Measurements from ENCODE around the gene LIPN.
A peak's percentile ranks its signal among the peaks of the same experiment; 100 is the strongest.

LIPN gene

DNA sequence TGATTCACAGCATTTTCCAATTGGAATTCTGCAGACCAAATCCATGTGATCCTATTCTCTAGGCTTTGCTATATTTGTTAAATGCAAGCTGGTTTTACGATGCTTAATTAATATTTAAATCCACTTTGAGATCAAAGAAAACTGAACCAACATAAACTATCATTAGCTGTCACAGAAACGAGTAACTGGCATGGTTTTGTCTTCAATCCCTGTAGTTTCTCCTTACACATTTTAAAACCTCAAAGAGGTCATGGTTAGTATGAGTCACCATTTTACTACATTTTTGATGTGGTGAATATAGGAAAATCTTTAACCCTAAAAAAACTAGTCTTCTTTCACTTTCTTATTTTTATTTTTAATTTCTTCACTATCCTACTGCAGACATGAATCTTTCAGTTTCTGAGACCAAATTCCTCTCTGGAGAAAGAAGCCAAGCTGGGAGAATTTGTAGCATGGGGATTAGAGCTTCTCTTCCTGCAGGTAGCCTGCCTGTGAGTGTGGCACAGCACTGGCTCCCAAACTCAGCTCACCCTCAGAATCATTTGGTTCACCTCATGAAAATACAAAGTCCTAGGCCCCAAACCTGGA is 34.0 kb downstream of the LIPN start:
- TF ChIP-seq POLR2A (IDR thresholded peaks at IDR 0.05; ENCODE audit: low read depth, low read length), result no peak
- FAIRE-seq, result peak; percentile 93
- no peak for DNase-seq (ENCODE audit: insufficient read length, low spot score)

DNA sequence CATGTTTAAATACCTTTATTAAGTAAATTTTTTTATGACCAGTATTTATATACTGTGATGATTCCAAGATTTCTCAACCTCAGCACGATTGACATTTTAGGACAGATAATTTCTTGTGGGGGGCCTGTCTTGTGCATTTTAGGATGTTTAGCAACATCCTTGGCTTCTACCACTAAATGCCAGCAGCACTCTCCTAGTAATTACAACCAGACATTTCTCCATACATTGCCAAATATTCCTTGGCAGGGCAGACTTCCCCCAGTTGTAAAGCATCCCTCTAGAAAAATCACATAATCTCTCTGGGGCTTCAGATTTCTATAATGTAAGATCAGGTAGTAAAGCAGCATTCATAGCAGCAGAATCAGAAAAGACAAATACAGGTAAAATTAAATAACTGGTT is 34.9 kb downstream of the LIPN start:
- TF ChIP-seq POLR2A (IDR thresholded peaks at IDR 0.05; ENCODE audit: low read depth, low read length), result no peak
- no peak for FAIRE-seq
- no peak for DNase-seq (ENCODE audit: insufficient read length, low spot score)

DNA sequence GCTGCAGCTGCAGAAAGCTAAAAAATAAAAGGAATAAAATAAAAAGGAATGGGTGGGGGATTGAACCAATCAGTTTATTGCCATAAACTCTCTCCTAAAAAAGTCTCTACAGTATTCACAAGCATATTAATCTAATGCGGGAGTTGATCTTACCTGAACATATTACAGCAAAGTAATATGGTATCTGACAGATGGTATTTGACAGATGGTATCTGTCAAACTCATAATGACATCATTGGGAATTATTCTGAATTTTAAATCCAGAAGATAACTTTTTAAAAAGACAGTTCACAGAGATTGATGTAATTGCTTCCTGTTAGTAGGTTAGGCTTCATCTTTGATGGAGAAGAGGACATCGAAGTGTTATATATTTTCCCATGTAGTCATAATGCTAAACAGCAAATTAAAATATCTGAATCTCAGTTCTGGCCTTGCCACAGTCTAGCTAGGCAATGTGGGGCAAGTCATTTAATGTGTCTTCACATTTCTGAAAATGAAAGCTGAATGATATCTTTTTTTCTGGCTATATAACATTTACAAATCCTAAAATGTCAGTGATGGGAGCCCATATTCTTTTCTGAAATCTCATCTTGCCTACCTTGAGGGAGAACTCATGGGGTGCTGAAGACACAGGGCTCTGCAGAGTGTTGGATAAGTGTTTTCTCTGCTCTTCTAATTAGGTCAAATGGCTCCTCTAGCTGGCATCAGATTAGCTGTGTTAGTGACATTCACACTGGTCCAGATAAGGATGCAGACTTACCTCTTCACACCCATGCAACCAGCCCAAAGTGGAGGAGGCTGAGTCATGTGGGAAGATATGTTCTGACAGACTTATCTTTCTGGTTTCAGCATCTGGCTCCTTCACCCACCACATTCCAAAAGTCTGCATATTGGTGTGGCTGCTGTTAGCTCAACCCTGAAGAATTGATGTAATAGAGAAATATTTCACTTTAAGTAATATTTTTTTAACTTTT is 40.6 kb downstream of the LIPN start:
- no peak for TF ChIP-seq POLR2A (IDR thresholded peaks at IDR 0.05; ENCODE audit: low read depth, low read length)
- no peak for FAIRE-seq
- DNase-seq (ENCODE audit: insufficient read length, low spot score), result no peak

DNA sequence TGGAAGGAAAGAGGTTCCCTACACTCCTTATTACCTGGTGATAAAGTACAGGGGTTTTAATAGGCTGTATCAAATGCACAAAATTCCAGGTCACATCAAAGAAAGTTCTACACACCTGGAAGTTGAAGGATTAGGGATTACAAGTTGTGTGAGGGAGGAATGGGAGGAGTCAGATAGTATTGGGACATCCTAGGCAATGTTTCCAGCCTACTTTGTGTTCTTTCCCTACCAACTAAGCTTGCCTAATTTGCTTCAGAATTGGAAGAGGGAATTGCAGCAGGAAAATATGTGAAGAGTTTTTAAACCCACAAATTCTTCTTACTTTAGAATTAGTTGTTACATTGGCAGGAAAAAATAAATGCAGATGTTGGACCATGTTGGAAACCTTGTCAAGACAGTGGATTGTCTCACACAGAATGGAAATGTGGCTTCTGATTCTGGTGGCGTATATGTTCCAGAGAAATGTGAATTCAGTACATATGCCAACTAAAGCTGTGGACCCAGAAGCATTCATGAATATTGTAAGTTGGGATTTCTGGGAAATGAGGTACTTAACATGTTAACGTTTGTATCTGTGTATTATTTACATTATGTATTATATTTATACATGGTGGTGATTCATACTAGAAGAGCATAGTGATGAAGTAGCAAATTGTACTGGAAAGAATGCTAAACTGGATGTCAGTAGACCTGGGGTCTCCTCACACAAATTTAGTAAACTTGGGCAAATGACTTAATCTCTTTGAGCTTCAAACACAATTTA is 42.9 kb downstream of the LIPN start, which contains the start of gene LIPM:
Gene LIPM, plus strand, starts transcription at position 208 of the 763 bp plus-strand sequence. Its CDS starts 167 bp downstream, at position 375.
- DNase-seq (ENCODE audit: insufficient read length, low spot score), result no peak
- TF ChIP-seq POLR2A (IDR thresholded peaks at IDR 0.05; ENCODE audit: low read depth, low read length), result no peak
- FAIRE-seq, result no peak

DNA sequence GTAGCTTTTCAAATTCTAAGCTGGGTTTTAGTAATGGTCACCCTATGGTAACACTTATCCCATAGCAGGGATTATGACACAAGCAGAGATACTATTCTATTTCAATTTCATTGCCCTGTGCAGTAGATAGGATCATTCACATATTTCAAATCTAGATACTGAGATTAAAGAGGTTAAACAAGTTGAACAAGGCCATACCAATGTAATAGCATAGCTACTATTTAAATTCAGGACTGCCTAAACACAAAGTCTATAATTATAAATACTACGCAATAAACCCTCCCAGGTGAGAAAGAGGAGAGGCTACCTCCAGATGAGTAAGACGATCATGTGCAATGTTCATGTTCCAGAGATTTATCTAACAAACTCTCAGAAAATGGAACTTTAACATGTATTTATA is 43.8 kb downstream of the LIPN start:
- no peak for TF ChIP-seq POLR2A (IDR thresholded peaks at IDR 0.05; ENCODE audit: low read depth, low read length)
- DNase-seq (ENCODE audit: insufficient read length, low spot score), result no peak
- FAIRE-seq, result no peak

DNA sequence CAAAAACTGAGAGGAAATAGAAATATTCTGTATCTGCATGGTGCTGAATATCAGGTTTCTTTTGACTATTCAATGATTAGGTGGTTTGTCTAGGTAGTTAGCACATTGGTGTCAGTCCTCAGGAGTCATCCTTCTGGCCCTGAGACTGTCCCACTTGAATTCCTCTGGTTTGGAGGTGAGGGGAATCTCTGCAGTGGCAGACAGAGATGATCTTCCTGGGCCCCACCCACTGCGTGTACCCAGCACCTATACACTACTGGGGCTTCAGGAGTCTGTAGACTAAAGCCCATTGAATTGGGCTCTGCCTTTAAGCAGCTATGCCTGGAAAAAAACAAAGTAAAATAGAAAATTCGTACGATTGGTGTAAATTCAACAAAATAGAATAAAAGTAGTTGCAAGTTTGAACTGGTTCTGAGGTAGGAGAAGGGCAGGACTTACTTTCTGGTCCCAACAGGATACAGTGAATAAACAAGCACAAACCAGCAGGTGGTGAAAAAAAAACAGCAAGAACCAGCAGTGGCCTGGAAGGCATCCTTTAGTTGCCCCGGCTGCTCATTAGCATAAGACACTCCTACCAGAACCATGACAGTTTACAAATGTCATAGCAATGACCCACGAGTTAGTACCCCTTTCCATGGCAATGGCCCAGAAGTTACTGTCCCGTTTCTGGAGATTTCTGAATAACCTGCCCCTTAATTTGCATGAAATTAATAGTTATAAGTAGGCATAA is 44.4 kb downstream of the LIPN start:
- FAIRE-seq (no peak), DNase-seq (ENCODE audit: insufficient read length, low spot score) (no peak)
- TF ChIP-seq POLR2A (IDR thresholded peaks at IDR 0.05; ENCODE audit: low read depth, low read length), result no peak

DNA sequence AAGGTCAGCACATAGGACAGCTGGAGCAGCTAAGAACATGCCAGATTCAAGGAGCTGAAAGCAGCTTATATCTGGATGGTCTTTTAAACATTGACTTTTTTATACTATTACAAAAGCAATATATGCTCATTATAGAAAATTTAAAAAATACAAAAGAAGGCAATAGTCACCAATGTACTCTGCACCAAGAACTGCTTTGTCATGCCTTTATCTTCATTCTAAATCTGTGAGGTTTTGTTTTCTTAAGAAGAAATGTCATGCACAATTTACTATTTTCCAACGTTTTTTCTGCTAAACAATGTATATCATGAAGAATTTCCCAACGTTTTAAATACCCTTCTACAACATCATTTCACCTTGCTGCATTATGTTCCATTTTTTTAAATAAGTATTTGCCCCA is 45.5 kb downstream of the LIPN start:
- DNase-seq (ENCODE audit: insufficient read length, low spot score), result no peak
- no peak for TF ChIP-seq POLR2A (IDR thresholded peaks at IDR 0.05; ENCODE audit: low read depth, low read length)
- FAIRE-seq, result no peak

DNA sequence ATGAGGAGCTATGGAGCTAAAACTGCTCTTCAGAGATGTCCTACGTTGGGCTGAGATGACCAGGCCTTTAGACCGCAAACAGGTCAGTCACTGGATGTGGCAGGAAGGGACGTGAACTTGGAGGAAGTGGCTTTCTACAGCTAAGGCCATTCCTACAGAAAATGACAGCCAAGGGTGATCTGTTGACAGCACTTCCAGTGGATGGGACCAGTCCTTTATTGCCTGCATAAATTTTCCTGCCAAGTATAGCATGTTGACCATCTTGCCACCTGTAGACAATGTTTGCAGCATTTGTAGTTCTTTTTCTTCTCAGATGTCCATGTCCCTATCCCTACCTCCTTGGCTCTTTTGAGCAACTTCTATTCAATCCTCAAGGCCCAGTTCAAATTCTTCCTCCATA is 46.1 kb downstream of the LIPN start:
- FAIRE-seq (no peak), DNase-seq (ENCODE audit: insufficient read length, low spot score) (no peak)
- TF ChIP-seq POLR2A (IDR thresholded peaks at IDR 0.05; ENCODE audit: low read depth, low read length), result no peak

DNA sequence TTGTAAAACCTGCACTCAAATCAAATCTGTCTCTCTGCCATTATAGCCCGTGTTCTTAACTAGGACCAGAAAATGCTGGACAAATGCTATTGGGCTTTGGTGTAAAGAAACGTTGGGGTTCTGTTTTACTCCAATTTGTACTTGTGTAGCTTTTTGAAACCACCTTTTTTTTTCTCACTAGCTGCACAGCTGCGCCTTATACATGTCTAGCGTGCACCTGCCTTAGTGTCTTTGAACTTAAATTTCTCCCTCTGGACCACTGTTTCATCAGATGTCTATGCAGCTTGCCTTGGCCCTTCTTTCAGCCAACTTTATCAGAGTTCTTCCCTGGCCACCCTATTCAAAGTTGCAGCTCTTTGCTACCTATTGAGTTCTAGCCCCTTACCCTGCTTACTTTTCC is 49.8 kb downstream of the LIPN start:
- no peak for DNase-seq (ENCODE audit: insufficient read length, low spot score)
- FAIRE-seq, result no peak
- TF ChIP-seq POLR2A (IDR thresholded peaks at IDR 0.05; ENCODE audit: low read depth, low read length), result no peak

DNA sequence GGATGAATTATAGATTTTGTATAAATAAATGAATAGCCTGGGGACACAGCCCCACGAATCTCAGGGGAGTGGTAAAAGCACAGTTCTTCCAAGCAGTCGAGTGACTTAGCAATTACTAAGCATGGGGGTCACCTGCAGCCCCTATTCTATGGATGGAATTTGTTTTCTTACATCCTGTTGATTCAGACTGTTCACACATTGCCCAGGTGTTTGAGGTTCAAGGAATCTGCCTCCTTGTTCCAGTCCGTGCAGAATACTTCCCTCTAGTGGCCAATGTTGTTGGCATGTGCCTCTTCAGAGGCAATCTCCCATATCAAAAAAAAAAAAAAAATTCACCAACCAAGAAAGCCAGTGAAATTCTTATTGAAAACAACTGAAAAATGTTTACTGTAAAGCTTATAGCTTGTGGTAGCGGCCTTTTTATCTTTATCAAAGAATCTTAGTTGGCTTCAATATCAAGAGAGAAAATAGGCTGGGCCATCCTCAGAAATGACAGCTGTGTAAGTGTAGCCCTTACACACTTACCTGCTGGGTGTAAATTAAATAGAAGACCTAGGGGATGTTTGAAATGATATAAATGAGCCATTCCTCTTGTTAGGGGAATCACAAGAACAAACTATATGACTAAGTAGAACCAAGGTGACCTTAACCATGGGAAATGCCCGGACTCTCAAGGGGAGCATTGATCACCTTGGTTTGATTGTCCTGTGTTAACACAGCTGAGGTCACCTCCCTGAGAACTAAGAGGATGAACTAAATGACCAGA is 50.6 kb downstream of the LIPN start:
- peak; percentile 29 for DNase-seq (ENCODE audit: insufficient read length, low spot score)
- TF ChIP-seq POLR2A (IDR thresholded peaks at IDR 0.05; ENCODE audit: low read depth, low read length), result no peak
- peak; percentile 93 for FAIRE-seq

DNA sequence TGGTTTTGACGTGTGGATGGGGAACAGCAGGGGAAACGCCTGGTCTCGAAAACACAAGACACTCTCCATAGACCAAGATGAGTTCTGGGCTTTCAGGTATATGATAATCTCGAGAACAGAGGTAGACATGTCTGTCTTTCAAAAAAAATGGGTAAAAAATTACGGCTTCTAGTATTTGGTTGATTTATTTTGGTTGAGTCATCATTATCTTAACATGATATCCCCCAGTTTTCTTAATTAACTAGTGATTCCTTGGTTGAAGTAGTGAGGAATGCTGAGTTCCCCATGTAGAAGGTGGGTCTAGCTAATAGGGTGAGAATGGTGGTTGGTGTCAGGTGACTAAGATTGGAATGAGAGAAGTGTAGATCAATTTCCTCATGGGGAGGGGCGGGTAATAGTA is 53.4 kb downstream of the LIPN start:
- DNase-seq (ENCODE audit: insufficient read length, low spot score), result no peak
- TF ChIP-seq POLR2A (IDR thresholded peaks at IDR 0.05; ENCODE audit: low read depth, low read length), result no peak
- FAIRE-seq, result no peak

DNA sequence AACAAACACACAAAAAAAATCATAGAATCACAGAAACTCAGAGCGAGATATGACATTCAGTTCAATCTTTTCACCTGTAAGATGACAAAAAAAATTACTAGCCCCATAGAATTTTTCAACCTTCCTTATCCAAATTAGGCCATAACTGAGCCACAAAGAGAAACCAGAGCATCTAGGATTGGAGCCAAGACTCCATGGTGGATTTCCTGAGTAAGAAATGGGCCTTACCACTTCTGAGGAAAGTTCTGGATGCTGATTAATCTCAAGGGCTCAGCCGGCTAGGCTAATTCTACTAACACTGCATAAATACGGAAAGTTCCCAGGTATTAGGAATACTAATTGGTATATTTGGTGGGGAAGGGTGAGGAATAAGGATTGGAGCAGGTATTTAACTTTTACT is 59.5 kb downstream of the LIPN start:
- TF ChIP-seq POLR2A (IDR thresholded peaks at IDR 0.05; ENCODE audit: low read depth, low read length), result no peak

More for the DNA sequence above, 59.5 kb downstream of the LIPN start:
- DNase-seq (ENCODE audit: insufficient read length, low spot score) (no peak), FAIRE-seq (no peak)

Measured in H54 (cell line).